GM23338 (cell line): ENCODE measurements around the gene CCBE1. TPM values are rescaled to one million over a fixed set of nuclear protein-coding genes. Genes with fewer than 3 reads are reported as not detected.

ENCODE experiments used
- ATAC-seq: fragments of 200-7000 bp; cut with Tn5 transposase; 3 replicates; pipeline ENCODE4 v1.9.1; 2020
- DNase-seq: peaks from one replicate; pipeline ENCODE4 v3.0.0-alpha.2; 2015; ENCODE audit warnings: low spot score
- H2AFZ ChIP-seq: fragments of 200-600 bp; sonication (generic); 2 replicates; pipeline ENCODE4 v1.8.0; 2016; ENCODE audit warnings: antibody characterized with exemption, mild to moderate bottlenecking, moderate library complexity
- H3F3A ChIP-seq: fragments of 200-600 bp; sonication (generic); replicated peaks from 2 replicates; pipeline ENCODE4 v1.8.0; 2017; ENCODE audit warnings: antibody characterized with exemption, mixed run types, low read depth
- H3K27ac ChIP-seq: fragments of 200-600 bp; sonication (generic); 2 replicates; pipeline ENCODE4 v1.6.1; 2016; ENCODE audit warnings: low read depth
- H3K27me3 ChIP-seq: fragments of 200-600 bp; sonication (generic); 2 replicates; pipeline ENCODE4 v1.8.0; 2016; ENCODE audit warnings: mild to moderate bottlenecking, mixed run types, moderate library complexity; ENCODE audit not compliant: insufficient read depth
- H3K36me3 ChIP-seq: fragments of 200-600 bp; sonication (generic); 2 replicates; pipeline ENCODE4 v1.8.0; 2016; ENCODE audit warnings: mild to moderate bottlenecking; ENCODE audit not compliant: insufficient read depth
- H3K4me1 ChIP-seq: fragments of 200-600 bp; sonication (generic); 2 replicates; pipeline ENCODE4 v1.8.0; 2016; ENCODE audit warnings: mild to moderate bottlenecking, moderate library complexity; ENCODE audit not compliant: insufficient read depth
- H3K4me2 ChIP-seq: fragments of 200-600 bp; sonication (generic); 2 replicates; pipeline ENCODE4 v1.7.1; 2017; ENCODE audit warnings: mixed run types
- H3K4me3 ChIP-seq: fragments of 200-600 bp; sonication (generic); 2 replicates; pipeline ENCODE4 v1.6.1; 2016; ENCODE audit warnings: mixed run types
- H3K79me2 ChIP-seq: fragments of 200-600 bp; sonication (generic); replicated peaks from 2 replicates; pipeline ENCODE4 v1.8.0; 2017; ENCODE audit warnings: mild to moderate bottlenecking; ENCODE audit not compliant: insufficient read depth
- H3K9me2 ChIP-seq: fragments of 200-600 bp; sonication (generic); 2 replicates; pipeline ENCODE4 v1.8.0; 2017; ENCODE audit not compliant: insufficient read depth
- H4K20me1 ChIP-seq: fragments of 200-600 bp; sonication (generic); replicated peaks from 2 replicates; pipeline ENCODE4 v1.8.0; 2017; ENCODE audit warnings: mild to moderate bottlenecking; ENCODE audit not compliant: insufficient read depth
- H3K27ac Mint-ChIP-seq: 2 replicates; pipeline ENCODE4 v1.8.0; 2020; ENCODE audit warnings: inconsistent platforms, mild to moderate bottlenecking, moderate library complexity, mixed read lengths
- H3K27me3 Mint-ChIP-seq: 3 replicates; pipeline ENCODE4 v1.8.0; 2022; ENCODE audit warnings: low read depth, mild to moderate bottlenecking, moderate library complexity, mixed read lengths, inconsistent platforms; ENCODE audit not compliant: insufficient read depth, poor library complexity
- H3K36me3 Mint-ChIP-seq: 3 replicates; pipeline ENCODE4 v1.8.0; 2021; ENCODE audit warnings: low read depth, mild to moderate bottlenecking, inconsistent platforms, moderate library complexity, mixed read lengths
- H3K4me1 Mint-ChIP-seq: 3 replicates; pipeline ENCODE4 v1.8.0; 2020; ENCODE audit warnings: mild to moderate bottlenecking, inconsistent platforms, mixed read lengths
- H3K4me3 Mint-ChIP-seq: 3 replicates; pipeline ENCODE4 v1.8.0; 2021; ENCODE audit warnings: moderate library complexity, mild to moderate bottlenecking, inconsistent platforms, mixed read lengths
- H3K9me3 Mint-ChIP-seq: 3 replicates; pipeline ENCODE4 v1.8.0; 2020; ENCODE audit warnings: moderate library complexity, mild to moderate bottlenecking, inconsistent platforms, mixed read lengths
- CREB1 ChIP-seq: fragments of 250-450 bp; sonication (Bioruptor Pico); IDR thresholded peaks from 2 replicates; pipeline ENCODE4 v1.5.0; 2020; ENCODE audit warnings: low read depth, mild to moderate bottlenecking, moderate library complexity
- EZH2phosphoT487 ChIP-seq: fragments of 200-600 bp; sonication (generic); IDR thresholded peaks from one replicate; pipeline ENCODE4 v1.8.1; 2018; ENCODE audit warnings: antibody characterized with exemption; ENCODE audit not compliant: unreplicated experiment
- JUNB ChIP-seq: IDR thresholded peaks from one replicate; pipeline ENCODE4 v1.6.1; 2016; ENCODE audit warnings: antibody characterized with exemption; ENCODE audit not compliant: unreplicated experiment
- NANOG ChIP-seq: IDR thresholded peaks from 2 replicates; pipeline ENCODE4 v1.6.1; 2016; ENCODE audit warnings: antibody characterized with exemption, borderline replicate concordance
- POLR2AphosphoS5 ChIP-seq: IDR thresholded peaks from 2 replicates; pipeline ENCODE4 v1.6.1; 2016; ENCODE audit warnings: antibody characterized with exemption, low read depth
- STAT1 ChIP-seq: IDR thresholded peaks from one replicate; pipeline ENCODE4 v1.6.1; 2016; ENCODE audit warnings: antibody characterized with exemption; ENCODE audit not compliant: unreplicated experiment
- ZNF114 ChIP-seq: fragments of 250-450 bp; sonication (Bioruptor Pico); IDR thresholded peaks from 2 replicates; pipeline ENCODE4 v1.5.0; 2020; ENCODE audit warnings: mild to moderate bottlenecking, moderate library complexity
- ZNF331 ChIP-seq: fragments of 250-450 bp; sonication (Bioruptor Pico); IDR thresholded peaks from 2 replicates; pipeline ENCODE4 v1.5.0; 2020; ENCODE audit warnings: low read depth, mild to moderate bottlenecking, moderate library complexity
- polyA plus RNA-seq: library from polyadenylated mRNA; unstranded; fragments of >200 nt; fragmentation: Nextera tagmentation; extraction: Ambion mirVana; gene quantifications from 2 replicates; pipeline ENCODE4 v1.2.1, GENCODE V29; 2016
- total RNA-seq: library from RNA; depleted of rRNA; stranded (reverse); fragments of >200 nt; shearing (Covaris generic); gene quantifications from 2 replicates; pipeline ENCODE4 v1.2.3, GENCODE V29; 2014
- TF ChIP-seq, protein P1 (sequence below): fragments of 250-450 bp; sonication (Bioruptor Pico); IDR thresholded peaks from 2 replicates; pipeline ENCODE4 v1.5.0; 2020; ENCODE audit warnings: mild to moderate bottlenecking, moderate library complexity
- TF ChIP-seq, protein P2 (sequence below): IDR thresholded peaks from one replicate; pipeline ENCODE4 v1.6.1; 2018; ENCODE audit warnings: antibody characterized with exemption; ENCODE audit not compliant: unreplicated experiment
- TF ChIP-seq, protein P3 (sequence below), 2 experiments: fragments of 200-600 bp in 1 of 2; sonication (generic) in 1 of 2; conservative IDR thresholded peaks; 2 replicates each; pipeline versions ENCODE4 v1.5.1 to v1.6.1; 2016 to 2017; ENCODE audit warnings: antibody characterized with exemption in 2 of 2, low read depth in 2 of 2, mild to moderate bottlenecking in 2 of 2, moderate library complexity in 1 of 2
- TF ChIP-seq, protein P4 (sequence below): IDR thresholded peaks from 2 replicates; pipeline ENCODE4 v1.6.1; 2016; ENCODE audit warnings: antibody characterized with exemption

The CCBE1 gene
- total and polyA plus RNA-seq, 2 experiments from 2014 or later, result 2.1 to 2.6 TPM

DNA sequence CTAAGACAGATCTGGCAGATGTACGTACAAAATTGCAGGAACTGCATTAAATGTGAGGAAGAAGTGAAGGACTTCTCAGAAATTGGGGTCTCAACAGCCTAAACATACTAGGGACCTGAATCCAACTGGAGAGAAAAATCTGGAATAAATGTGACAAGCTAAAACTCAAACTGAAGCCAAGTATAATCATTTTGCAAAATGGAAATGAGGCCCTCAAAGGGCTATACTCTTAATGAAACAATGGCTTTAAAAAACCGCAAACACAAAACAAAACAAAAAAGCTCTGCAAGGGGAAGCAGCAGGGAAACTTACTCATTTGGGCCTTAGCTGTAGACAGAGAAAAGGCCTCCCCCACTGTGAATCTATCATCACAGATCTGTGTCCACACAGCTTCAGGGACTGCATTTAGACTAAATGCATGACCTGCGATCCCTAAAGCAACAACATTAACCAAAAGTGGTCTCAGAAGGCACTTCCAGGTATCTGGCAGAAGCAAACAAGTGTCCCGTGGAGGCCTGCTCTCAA lies 63.2 kb downstream of the CCBE1 start (continued):
- TF ChIP-seq, protein P1, sequence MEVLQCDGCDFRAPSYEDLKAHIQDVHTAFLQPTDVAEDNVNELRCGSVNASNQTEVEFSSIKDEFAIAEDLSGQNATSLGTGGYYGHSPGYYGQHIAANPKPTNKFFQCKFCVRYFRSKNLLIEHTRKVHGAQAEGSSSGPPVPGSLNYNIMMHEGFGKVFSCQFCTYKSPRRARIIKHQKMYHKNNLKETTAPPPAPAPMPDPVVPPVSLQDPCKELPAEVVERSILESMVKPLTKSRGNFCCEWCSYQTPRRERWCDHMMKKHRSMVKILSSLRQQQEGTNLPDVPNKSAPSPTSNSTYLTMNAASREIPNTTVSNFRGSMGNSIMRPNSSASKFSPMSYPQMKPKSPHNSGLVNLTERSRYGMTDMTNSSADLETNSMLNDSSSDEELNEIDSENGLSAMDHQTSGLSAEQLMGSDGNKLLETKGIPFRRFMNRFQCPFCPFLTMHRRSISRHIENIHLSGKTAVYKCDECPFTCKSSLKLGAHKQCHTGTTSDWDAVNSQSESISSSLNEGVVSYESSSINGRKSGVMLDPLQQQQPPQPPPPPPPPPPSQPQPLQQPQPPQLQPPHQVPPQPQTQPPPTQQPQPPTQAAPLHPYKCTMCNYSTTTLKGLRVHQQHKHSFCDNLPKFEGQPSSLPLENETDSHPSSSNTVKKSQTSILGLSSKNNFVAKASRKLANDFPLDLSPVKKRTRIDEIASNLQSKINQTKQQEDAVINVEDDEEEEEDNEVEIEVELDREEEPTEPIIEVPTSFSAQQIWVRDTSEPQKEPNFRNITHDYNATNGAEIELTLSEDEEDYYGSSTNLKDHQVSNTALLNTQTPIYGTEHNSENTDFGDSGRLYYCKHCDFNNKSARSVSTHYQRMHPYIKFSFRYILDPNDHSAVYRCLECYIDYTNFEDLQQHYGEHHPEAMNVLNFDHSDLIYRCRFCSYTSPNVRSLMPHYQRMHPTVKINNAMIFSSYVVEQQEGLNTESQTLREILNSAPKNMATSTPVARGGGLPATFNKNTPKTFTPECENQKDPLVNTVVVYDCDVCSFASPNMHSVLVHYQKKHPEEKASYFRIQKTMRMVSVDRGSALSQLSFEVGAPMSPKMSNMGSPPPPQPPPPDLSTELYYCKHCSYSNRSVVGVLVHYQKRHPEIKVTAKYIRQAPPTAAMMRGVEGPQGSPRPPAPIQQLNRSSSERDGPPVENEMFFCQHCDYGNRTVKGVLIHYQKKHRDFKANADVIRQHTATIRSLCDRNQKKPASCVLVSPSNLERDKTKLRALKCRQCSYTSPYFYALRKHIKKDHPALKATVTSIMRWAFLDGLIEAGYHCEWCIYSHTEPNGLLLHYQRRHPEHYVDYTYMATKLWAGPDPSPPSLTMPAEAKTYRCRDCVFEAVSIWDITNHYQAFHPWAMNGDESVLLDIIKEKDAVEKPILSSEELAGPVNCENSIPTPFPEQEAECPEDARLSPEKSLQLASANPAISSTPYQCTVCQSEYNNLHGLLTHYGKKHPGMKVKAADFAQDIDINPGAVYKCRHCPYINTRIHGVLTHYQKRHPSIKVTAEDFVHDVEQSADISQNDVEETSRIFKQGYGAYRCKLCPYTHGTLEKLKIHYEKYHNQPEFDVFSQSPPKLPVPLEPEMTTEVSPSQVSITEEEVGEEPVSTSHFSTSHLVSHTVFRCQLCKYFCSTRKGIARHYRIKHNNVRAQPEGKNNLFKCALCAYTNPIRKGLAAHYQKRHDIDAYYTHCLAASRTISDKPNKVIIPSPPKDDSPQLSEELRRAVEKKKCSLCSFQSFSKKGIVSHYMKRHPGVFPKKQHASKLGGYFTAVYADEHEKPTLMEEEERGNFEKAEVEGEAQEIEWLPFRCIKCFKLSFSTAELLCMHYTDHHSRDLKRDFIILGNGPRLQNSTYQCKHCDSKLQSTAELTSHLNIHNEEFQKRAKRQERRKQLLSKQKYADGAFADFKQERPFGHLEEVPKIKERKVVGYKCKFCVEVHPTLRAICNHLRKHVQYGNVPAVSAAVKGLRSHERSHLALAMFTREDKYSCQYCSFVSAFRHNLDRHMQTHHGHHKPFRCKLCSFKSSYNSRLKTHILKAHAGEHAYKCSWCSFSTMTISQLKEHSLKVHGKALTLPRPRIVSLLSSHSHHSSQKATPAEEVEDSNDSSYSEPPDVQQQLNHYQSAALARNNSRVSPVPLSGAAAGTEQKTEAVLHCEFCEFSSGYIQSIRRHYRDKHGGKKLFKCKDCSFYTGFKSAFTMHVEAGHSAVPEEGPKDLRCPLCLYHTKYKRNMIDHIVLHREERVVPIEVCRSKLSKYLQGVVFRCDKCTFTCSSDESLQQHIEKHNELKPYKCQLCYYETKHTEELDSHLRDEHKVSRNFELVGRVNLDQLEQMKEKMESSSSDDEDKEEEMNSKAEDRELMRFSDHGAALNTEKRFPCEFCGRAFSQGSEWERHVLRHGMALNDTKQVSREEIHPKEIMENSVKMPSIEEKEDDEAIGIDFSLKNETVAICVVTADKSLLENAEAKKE (CRISPR knock-in tag), result no peak
- TF ChIP-seq ZNF114 (CRISPR knock-in tag), result no peak

DNA sequence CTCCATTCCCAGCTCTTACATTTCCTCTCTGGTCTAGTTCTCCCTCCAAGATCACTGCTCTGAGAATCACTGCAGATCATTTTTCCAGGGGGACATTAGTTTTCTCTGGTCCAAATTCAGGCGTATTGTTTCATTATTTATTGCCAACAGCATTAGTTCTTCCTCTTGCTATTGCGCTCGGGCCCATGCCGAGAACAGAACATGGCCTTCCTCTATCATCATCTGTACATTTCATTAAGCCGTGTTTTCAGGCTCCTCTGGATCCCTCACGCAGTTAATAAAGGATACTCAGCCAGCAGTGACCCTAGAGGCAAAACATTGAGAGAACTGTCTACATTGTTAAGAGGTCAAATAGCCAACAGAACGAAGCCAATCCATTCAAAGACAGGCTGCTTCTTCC lies 63.9 kb downstream of the CCBE1 start:
- Histone ChIP-seq H3K4me1 (peaks cover 12% of the 10 kb centered on the region), H3K4me3 (no peak overlapping the region), H3K36me3 (no peaks in the 10 kb centered on the region), H4K20me1 (no peaks in the 10 kb centered on the region), H3K9me2 (no peaks in the 10 kb centered on the region), H3K4me2 (no peak overlapping the region), H2AFZ (no peak overlapping the region), H3K79me2 (no peaks in the 10 kb centered on the region), H3K27me3 (no peaks in the 10 kb centered on the region), H3K27ac (no peak overlapping the region), H3F3A (no peaks in the 10 kb centered on the region)
- Mint-ChIP-seq H3K27me3 (peaks cover 4% of the 10 kb centered on the region), H3K36me3 (no peaks in the 10 kb centered on the region), H3K9me3 (no peaks in the 10 kb centered on the region), H3K27ac (0 out of 2 replicates have a peak overlapping the region, but pooled peaks have one; percentile 14), H3K4me3 (no peak overlapping the region), H3K4me1 (peaks cover 26% of the 10 kb centered on the region)
- DNase-seq (no peak), ATAC-seq (no peak)
- TF ChIP-seq JUNB (no peak), POLR2AphosphoS5 (no peak), CREB1 (no peak), STAT1 (no peak), EZH2phosphoT487 (no peak), NANOG (no peak), ZNF331 (CRISPR knock-in tag) (no peak), ZNF114 (CRISPR knock-in tag) (no peak)
- TF ChIP-seq, protein P2, sequence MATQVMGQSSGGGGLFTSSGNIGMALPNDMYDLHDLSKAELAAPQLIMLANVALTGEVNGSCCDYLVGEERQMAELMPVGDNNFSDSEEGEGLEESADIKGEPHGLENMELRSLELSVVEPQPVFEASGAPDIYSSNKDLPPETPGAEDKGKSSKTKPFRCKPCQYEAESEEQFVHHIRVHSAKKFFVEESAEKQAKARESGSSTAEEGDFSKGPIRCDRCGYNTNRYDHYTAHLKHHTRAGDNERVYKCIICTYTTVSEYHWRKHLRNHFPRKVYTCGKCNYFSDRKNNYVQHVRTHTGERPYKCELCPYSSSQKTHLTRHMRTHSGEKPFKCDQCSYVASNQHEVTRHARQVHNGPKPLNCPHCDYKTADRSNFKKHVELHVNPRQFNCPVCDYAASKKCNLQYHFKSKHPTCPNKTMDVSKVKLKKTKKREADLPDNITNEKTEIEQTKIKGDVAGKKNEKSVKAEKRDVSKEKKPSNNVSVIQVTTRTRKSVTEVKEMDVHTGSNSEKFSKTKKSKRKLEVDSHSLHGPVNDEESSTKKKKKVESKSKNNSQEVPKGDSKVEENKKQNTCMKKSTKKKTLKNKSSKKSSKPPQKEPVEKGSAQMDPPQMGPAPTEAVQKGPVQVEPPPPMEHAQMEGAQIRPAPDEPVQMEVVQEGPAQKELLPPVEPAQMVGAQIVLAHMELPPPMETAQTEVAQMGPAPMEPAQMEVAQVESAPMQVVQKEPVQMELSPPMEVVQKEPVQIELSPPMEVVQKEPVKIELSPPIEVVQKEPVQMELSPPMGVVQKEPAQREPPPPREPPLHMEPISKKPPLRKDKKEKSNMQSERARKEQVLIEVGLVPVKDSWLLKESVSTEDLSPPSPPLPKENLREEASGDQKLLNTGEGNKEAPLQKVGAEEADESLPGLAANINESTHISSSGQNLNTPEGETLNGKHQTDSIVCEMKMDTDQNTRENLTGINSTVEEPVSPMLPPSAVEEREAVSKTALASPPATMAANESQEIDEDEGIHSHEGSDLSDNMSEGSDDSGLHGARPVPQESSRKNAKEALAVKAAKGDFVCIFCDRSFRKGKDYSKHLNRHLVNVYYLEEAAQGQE, result no peak
- TF ChIP-seq, protein P3, sequence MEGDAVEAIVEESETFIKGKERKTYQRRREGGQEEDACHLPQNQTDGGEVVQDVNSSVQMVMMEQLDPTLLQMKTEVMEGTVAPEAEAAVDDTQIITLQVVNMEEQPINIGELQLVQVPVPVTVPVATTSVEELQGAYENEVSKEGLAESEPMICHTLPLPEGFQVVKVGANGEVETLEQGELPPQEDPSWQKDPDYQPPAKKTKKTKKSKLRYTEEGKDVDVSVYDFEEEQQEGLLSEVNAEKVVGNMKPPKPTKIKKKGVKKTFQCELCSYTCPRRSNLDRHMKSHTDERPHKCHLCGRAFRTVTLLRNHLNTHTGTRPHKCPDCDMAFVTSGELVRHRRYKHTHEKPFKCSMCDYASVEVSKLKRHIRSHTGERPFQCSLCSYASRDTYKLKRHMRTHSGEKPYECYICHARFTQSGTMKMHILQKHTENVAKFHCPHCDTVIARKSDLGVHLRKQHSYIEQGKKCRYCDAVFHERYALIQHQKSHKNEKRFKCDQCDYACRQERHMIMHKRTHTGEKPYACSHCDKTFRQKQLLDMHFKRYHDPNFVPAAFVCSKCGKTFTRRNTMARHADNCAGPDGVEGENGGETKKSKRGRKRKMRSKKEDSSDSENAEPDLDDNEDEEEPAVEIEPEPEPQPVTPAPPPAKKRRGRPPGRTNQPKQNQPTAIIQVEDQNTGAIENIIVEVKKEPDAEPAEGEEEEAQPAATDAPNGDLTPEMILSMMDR (conservative IDR thresholded peaks at IDR 0.05; ENCODE audit: low read depth in 2 of 2), result no peak
- TF ChIP-seq, protein P4, sequence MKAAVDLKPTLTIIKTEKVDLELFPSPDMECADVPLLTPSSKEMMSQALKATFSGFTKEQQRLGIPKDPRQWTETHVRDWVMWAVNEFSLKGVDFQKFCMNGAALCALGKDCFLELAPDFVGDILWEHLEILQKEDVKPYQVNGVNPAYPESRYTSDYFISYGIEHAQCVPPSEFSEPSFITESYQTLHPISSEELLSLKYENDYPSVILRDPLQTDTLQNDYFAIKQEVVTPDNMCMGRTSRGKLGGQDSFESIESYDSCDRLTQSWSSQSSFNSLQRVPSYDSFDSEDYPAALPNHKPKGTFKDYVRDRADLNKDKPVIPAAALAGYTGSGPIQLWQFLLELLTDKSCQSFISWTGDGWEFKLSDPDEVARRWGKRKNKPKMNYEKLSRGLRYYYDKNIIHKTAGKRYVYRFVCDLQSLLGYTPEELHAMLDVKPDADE, result no peak
